DOHH2 (cell line): ENCODE measurements around the gene AP3S2.

ENCODE experiments used
- CTCF ChIP-seq: fragments of 200-600 bp; sonication (generic); IDR thresholded peaks from one replicate; pipeline ENCODE4 v1.5.1; 2014; ENCODE audit warnings: antibody characterized with exemption, mild to moderate bottlenecking, low read depth, low read length; ENCODE audit not compliant: poor library complexity, severe bottlenecking
- EZH2phosphoT487 ChIP-seq: fragments of 200-600 bp; sonication (generic); IDR thresholded peaks from 2 replicates; pipeline ENCODE4 v1.6.1; 2017; ENCODE audit warnings: borderline replicate concordance, mild to moderate bottlenecking, antibody characterized with exemption, low read length, moderate library complexity, mixed read lengths

GRCh38 chr15:89917442-89918101 is 23.8 kb upstream of the AP3S2 start:
- TF ChIP-seq CTCF = no peak
- TF ChIP-seq EZH2phosphoT487 = no peak
